Measurements from ENCODE around the gene SEC11A.
"Not testable (repeated sequence)": the region's sequence is repeated elsewhere in the genome, so short reads cannot be mapped to it uniquely, and the experiment has no call there.

SEC11A gene

DNA sequence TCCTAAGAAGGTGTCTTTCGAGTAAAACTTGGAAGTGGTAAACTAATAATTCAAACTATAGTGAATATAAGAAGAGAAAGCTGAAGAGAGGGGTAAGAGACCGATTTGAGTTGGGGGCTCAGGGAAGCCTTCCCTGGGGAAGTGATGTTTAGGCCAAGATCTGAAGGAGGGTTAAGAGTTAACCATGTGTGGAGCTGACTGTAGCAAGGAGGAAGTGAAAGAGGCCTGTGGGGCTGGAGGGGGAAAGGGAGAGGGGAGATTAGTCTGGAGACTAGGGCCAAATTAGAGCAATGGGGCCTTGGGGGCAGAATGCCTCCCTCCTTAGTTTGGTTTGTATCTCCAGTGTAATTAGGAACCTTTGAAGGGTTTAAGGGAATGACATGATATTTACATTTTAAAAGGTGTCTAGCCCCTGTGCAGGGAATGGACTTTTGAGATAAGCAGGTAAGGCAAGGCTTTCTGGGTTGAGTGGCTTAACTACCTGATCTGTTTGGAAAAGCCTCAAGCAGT lies 34.7 kb upstream of the SEC11A start:
- no peaks in the 10 kb centered on the region for H3K9me3 ChIP-seq (ENCODE audit: low read length)
- H3K4me3 ChIP-seq (ENCODE audit: low read length): no peak overlapping the region
- no peaks in the 10 kb centered on the region for H3K27me3 ChIP-seq (ENCODE audit: insufficient read depth, low read length)
- H3K36me3 ChIP-seq (ENCODE audit: insufficient read depth, low read length): no peaks in the 10 kb centered on the region
- H3K4me1 ChIP-seq (ENCODE audit: insufficient read depth, low read length): peaks cover 7% of the 10 kb centered on the region
- H2AFZ ChIP-seq (ENCODE audit: low read depth, low read length): no peak overlapping the region

DNA sequence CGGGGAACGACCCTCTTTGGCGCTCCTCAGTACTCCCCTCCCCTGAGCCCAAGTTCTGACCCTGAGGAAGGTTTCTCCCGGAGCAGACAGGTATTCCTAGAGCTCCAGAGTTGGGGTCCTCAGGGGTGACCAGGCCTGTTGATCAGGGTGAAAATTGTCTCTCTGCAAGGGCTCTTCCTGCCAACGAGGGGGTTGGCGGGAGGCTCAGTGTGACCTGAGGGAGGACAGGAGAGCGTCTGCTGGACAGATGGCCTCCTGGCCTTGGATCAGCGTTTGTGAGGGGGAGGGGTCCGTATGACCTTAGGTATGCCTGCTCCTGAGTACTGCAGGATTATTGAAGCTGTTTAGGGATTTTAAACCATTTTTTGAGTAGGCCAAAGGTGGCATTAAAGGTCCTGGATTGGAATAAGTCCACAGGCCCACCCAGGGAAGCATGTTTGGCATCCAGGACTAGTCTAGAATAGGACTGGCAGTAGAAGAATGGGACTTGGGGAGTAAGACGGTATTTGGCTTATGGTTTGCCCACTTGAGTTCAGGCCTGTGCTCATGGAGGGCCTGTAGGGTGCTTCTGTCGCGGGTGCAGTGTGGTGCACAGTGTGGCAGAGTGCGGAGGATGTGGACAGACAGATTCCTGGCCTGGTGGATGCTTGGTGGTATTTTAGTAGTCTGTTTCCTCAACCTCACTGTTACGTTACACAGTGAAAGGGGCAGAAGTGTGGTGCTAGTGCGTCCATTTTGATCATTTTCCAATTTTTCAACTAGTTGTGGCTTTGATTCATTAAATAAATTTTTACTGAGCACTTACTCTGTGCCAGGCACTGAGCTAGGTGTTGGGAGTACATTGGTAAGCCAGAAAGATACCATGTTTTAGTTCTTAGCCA lies 33.4 kb upstream of the SEC11A start:
- Histone ChIP-seq H2AFZ (ENCODE audit: low read depth, low read length) (no peak overlapping the region), H3K4me1 (ENCODE audit: insufficient read depth, low read length) (peaks cover 7% of the 10 kb centered on the region), H3K36me3 (ENCODE audit: insufficient read depth, low read length) (no peaks in the 10 kb centered on the region), H3K4me3 (ENCODE audit: low read length) (peak overlapping the region; percentile 83), H3K27me3 (ENCODE audit: insufficient read depth, low read length) (no peaks in the 10 kb centered on the region), H3K9me3 (ENCODE audit: low read length) (no peaks in the 10 kb centered on the region)

- H3K27me3 ChIP-seq (ENCODE audit: insufficient read depth, low read length): no peaks in the 10 kb centered on the region
- no peaks in the 10 kb centered on the region for H3K36me3 ChIP-seq (ENCODE audit: insufficient read depth, low read length)
- peak within 1 kb of the TSS; percentile 83 for H3K4me3 ChIP-seq (ENCODE audit: low read length)
- H2AFZ ChIP-seq (ENCODE audit: low read depth, low read length): peak within 1 kb of the TSS; percentile 76
- H3K4me1 ChIP-seq (ENCODE audit: insufficient read depth, low read length): peaks cover 7% of the 10 kb centered on the region
- H3K9me3 ChIP-seq (ENCODE audit: low read length): no peaks in the 10 kb centered on the region
Measured at GRCh38 chr15:84748274-84749110, 32.6 kb upstream of the SEC11A start, which contains the start of gene ZNF592. ZNF592 (plus strand) TSS chr15:84748592; CDS start chr15:84782676, 34,084 bp downstream.

- H3K4me1 ChIP-seq (ENCODE audit: insufficient read depth, low read length): peaks cover 7% of the 10 kb centered on the region
- H3K4me3 ChIP-seq (ENCODE audit: low read length): peak overlapping the region; percentile 83
- H2AFZ ChIP-seq (ENCODE audit: low read depth, low read length): peak overlapping the region; percentile 76
- no peaks in the 10 kb centered on the region for H3K27me3 ChIP-seq (ENCODE audit: insufficient read depth, low read length)
- no peaks in the 10 kb centered on the region for H3K9me3 ChIP-seq (ENCODE audit: low read length)
- no peaks in the 10 kb centered on the region for H3K36me3 ChIP-seq (ENCODE audit: insufficient read depth, low read length)
Measured at GRCh38 chr15:84747416-84748273, 31.7 kb upstream of the SEC11A start.

DNA sequence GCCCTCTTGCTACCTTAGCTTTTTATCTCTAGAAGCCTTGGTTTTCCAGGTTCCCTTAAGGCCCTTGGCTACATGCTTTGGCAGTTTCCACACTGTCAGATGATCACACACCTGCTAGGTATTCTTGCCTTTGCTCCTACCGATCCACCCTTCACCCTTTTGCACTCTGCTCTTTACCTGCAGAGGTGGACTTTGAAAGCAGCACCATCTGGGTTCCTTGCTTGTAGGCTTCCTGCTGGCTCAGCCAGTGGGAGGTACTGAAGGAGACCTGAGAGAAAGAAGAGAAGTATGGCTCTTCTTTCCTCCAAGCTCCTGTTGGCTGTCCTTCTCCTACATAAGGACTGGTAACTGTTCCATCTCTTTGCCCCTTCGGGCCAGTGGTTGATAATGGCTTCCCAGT lies 25.2 kb upstream of the SEC11A start:
- Histone ChIP-seq H3K36me3 (ENCODE audit: insufficient read depth, low read length) (no peaks in the 10 kb centered on the region), H3K4me1 (ENCODE audit: insufficient read depth, low read length) (no peaks in the 10 kb centered on the region), H3K9me3 (ENCODE audit: low read length) (no peaks in the 10 kb centered on the region), H3K27me3 (ENCODE audit: insufficient read depth, low read length) (no peaks in the 10 kb centered on the region), H2AFZ (ENCODE audit: low read depth, low read length) (no peak overlapping the region), H3K4me3 (ENCODE audit: low read length) (no peak overlapping the region)

DNA sequence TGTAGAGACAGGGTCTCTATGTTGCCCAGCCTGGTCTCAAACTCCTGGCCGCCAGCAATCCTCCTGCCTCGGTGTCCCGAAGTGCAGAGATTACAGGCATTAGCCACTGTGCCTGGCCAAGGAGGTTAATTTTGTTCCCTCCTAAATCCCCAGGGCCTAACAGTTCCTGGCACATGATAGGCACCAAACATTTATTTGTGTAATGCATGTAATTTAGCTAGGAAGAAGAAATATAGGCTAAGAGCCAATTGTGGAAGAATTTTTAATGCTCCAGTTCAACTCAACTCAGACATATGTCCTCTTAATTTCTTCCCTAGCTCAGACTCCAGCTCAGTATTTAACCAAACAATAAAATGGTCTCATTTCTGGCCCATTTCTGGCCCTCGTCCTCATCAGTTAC lies 24.8 kb upstream of the SEC11A start:
- no peaks in the 10 kb centered on the region for H3K4me1 ChIP-seq (ENCODE audit: insufficient read depth, low read length)
- no peaks in the 10 kb centered on the region for H3K27me3 ChIP-seq (ENCODE audit: insufficient read depth, low read length)
- H2AFZ ChIP-seq (ENCODE audit: low read depth, low read length): no peak overlapping the region
- no peaks in the 10 kb centered on the region for H3K9me3 ChIP-seq (ENCODE audit: low read length)
- H3K4me3 ChIP-seq (ENCODE audit: low read length): no peak overlapping the region
- no peaks in the 10 kb centered on the region for H3K36me3 ChIP-seq (ENCODE audit: insufficient read depth, low read length)

DNA sequence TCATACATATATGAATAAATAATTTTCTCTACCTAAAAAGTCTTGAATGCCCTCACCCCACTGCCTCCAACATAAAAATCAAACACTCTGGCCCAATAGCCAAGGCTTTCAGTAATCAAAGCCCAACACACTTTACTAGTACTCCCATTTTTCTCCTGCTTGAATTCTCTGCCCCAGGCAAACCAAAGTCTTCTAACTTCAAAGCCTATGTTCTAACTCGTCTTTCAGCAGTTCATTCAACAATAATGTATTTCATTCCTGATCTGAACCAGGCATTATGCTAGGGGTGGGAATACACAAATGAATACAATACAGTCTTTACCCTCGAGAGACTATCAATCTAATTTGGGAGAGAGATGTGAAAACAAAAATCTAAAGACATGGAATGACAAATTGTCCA lies 21.1 kb upstream of the SEC11A start:
- Histone ChIP-seq H3K4me1 (ENCODE audit: insufficient read depth, low read length) (peaks cover 7% of the 10 kb centered on the region), H3K36me3 (ENCODE audit: insufficient read depth, low read length) (no peaks in the 10 kb centered on the region), H3K4me3 (ENCODE audit: low read length) (no peak overlapping the region), H3K9me3 (ENCODE audit: low read length) (no peaks in the 10 kb centered on the region), H3K27me3 (ENCODE audit: insufficient read depth, low read length) (no peaks in the 10 kb centered on the region), H2AFZ (ENCODE audit: low read depth, low read length) (no peak overlapping the region)

DNA sequence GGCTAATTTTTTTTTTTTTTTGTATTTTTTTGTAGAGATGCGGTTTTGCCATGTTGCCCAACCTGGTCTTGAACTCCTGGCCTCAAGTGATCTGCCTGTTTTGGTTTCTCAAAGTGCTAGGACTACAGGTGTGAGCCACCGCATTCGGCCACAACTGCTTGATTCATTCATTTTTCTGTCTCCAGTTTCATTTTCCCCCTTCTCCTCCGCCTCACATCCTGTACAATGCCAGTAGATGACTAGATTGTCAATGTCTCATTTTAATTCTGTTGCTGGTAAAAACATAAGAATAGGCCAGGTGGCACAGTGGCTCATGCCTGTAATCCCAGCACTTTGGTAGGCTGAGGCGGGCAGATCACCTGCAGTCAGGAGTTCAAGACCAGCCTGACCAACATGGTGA lies 20.4 kb upstream of the SEC11A start:
- H2AFZ ChIP-seq (ENCODE audit: low read depth, low read length): no peak overlapping the region
- H3K4me3 ChIP-seq (ENCODE audit: low read length): no peak overlapping the region
- no peaks in the 10 kb centered on the region for H3K9me3 ChIP-seq (ENCODE audit: low read length)
- no peaks in the 10 kb centered on the region for H3K36me3 ChIP-seq (ENCODE audit: insufficient read depth, low read length)
- no peaks in the 10 kb centered on the region for H3K27me3 ChIP-seq (ENCODE audit: insufficient read depth, low read length)
- peaks cover 7% of the 10 kb centered on the region for H3K4me1 ChIP-seq (ENCODE audit: insufficient read depth, low read length)

DNA sequence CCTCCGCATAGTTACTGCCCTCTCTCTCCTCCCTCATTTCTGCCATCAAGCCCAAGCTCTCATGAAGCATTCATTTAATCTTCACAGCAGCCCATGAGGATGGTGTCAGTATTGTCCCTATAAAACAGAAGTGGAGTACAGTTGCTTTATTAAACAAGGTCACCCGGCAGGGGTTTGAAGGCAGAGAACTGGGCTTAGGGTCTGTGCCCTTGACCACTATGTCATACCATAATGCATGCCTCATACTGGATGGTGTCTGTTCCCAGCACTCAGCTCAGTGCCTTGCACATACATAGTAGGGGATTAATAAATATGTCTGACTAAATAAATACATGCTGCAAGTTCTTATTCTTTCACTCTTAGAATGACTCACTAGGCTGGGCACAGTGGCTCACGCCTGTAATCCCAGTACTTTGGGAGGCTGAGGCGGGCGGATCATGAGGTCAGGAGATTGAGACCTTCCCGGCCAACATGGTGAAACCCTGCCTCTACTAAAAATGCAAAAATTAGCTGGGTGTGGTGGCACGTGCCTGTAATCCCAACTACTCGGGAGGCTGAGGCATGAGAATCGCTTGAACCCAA lies 19.6 kb upstream of the SEC11A start:
- not testable (repeated sequence) for H2AFZ ChIP-seq (ENCODE audit: low read depth, low read length); H3K27me3 ChIP-seq (ENCODE audit: insufficient read depth, low read length); H3K36me3 ChIP-seq (ENCODE audit: insufficient read depth, low read length); H3K4me3 ChIP-seq (ENCODE audit: low read length); H3K9me3 ChIP-seq (ENCODE audit: low read length); H3K4me1 ChIP-seq (ENCODE audit: insufficient read depth, low read length)

DNA sequence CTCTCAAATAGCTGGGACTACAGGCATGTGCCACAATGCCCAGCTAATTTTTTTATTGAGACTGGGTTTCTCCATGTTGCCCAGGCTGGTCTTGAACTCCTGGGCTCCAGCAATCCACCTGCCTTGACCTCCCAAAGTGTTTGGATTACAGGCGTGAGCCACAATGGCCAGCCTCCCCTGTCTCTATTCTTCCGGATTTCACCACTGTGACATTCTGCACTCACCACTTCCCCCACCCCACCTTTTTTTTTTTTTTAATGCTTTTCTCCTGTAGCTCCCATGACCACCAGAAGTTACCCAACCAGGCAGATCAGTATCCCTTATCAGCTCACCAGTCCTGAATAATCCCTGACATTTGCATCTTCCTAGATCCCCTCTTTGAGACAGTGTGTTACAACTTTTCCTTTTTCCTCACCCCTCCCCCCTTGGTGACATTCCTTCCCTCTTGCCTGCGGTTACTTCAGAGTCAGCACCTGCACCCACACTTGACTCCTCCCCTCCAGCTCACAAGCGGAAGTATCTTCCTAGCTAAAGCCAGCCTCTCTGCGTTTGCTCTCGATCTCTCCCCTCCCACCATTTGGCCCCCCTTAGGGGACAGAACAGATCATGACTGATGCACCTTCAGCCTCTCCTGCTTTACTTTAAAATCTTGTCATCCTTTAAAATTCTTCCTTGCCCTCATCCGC lies 19.0 kb upstream of the SEC11A start:
- H3K36me3 ChIP-seq (ENCODE audit: insufficient read depth, low read length): no peaks in the 10 kb centered on the region
- H3K27me3 ChIP-seq (ENCODE audit: insufficient read depth, low read length): no peaks in the 10 kb centered on the region
- no peaks in the 10 kb centered on the region for H3K9me3 ChIP-seq (ENCODE audit: low read length)
- no peak overlapping the region for H2AFZ ChIP-seq (ENCODE audit: low read depth, low read length)
- peaks cover 7% of the 10 kb centered on the region for H3K4me1 ChIP-seq (ENCODE audit: insufficient read depth, low read length)
- no peak overlapping the region for H3K4me3 ChIP-seq (ENCODE audit: low read length)

DNA sequence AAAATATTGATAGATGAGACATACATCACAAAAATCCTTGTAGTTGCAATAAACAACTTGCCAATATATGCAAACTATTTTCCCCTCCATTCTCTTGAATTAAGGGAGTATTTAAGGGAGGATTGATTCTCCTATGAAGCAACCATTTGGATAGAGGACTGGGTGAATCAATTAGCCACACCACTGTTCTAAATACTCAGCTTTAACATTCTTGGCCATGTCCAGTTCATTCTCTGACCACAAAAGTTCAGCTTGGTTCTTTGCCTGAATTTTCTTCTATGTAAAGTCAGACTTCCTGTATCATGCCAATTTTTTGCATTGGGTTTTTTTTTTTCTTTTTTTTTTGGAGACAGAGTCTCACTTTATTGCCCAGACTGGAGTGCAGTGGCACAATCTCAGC lies 15.8 kb upstream of the SEC11A start:
- peaks cover 7% of the 10 kb centered on the region for H3K4me1 ChIP-seq (ENCODE audit: insufficient read depth, low read length)
- no peaks in the 10 kb centered on the region for H3K27me3 ChIP-seq (ENCODE audit: insufficient read depth, low read length)
- no peak overlapping the region for H3K4me3 ChIP-seq (ENCODE audit: low read length)

DNA sequence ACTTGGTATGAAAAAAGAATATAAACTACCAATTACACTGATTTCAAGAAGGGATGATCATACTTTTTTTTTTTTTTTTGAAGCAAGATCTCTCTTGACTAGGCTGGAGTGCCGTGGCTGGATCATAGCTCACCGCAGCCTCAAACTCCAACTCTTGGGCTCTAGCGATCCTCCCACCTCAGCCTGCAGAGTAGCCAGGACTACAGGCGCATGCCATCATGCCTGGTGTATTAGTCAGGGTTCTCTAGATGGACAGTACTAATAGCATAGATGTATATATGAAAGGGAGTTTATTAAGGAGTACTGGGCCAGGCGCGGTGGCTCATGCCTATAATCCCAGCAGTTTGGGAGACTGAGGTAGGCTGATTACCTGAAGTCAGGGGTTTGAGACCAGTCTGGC lies 11.5 kb upstream of the SEC11A start:
- Histone ChIP-seq H3K36me3 (ENCODE audit: insufficient read depth, low read length) (no peaks in the 10 kb centered on the region), H3K27me3 (ENCODE audit: insufficient read depth, low read length) (no peaks in the 10 kb centered on the region), H2AFZ (ENCODE audit: low read depth, low read length) (no peak overlapping the region), H3K4me3 (ENCODE audit: low read length) (no peak overlapping the region), H3K4me1 (ENCODE audit: insufficient read depth, low read length) (no peaks in the 10 kb centered on the region), H3K9me3 (ENCODE audit: low read length) (no peaks in the 10 kb centered on the region)

More for the DNA sequence above, 15.8 kb upstream of the SEC11A start:
- Histone ChIP-seq H3K9me3 (ENCODE audit: low read length) (no peaks in the 10 kb centered on the region), H2AFZ (ENCODE audit: low read depth, low read length) (no peak overlapping the region), H3K36me3 (ENCODE audit: insufficient read depth, low read length) (no peaks in the 10 kb centered on the region)

Data from neuron (in vitro differentiated cells).